K562 (cell line): ENCODE results near the gene HDLBP. TPM values are rescaled to one million over a fixed set of nuclear protein-coding genes. Genes with fewer than 3 reads are reported as not detected.
A peak's percentile ranks its signal among the peaks of the same experiment; 100 is the strongest.

Source experiments
- CREM ChIP-seq: IDR thresholded peaks from 2 replicates; pipeline ENCODE4 v1.6.1; 2014; ENCODE audit warnings: antibody characterized with exemption, low read depth
- FOSL1 ChIP-seq: fragments of 200-800 bp; sonication (Bioruptor generic); conservative IDR thresholded peaks from 2 replicates; pipeline ENCODE4 v1.6.1; 2016; ENCODE audit warnings: missing genetic modification characterization, missing compliant biosample characterization
- FOXK2 ChIP-seq, 2 experiments: fragments of 450-650 bp; IDR thresholded peaks in 1 of 2; conservative IDR thresholded peaks in 1 of 2; 2 replicates each; pipeline ENCODE4 v1.6.1; 2016; ENCODE audit warnings: low read depth in 2 of 2, mild to moderate bottlenecking in 1 of 2
- HMGN3 ChIP-seq: IDR thresholded peaks from 2 replicates; pipeline ENCODE4 v1.6.1; 2011; ENCODE audit warnings: borderline replicate concordance, low read depth, mild to moderate bottlenecking, mixed read lengths, low read length; ENCODE audit not compliant: insufficient read length; ENCODE audit errors: extremely low read depth
- KDM4B ChIP-seq, 2 experiments: fragments of 450-650 bp in 1 of 2; sonication (generic) in 1 of 2; IDR thresholded peaks; 2 replicates each; pipeline ENCODE4 v1.6.1; 2016 to 2017; ENCODE audit warnings: borderline replicate concordance in 2 of 2, antibody characterized with exemption in 1 of 2, low read depth in 1 of 2, mild to moderate bottlenecking in 1 of 2
- MTA3 ChIP-seq: fragments of 450-650 bp; formaldehyde crosslinking; IDR thresholded peaks from 2 replicates; pipeline ENCODE4 v1.6.1; 2017; ENCODE audit warnings: mild to moderate bottlenecking, borderline replicate concordance
- POLR3A ChIP-seq: IDR thresholded peaks from 2 replicates; pipeline ENCODE4 v1.6.1; 2011; ENCODE audit warnings: borderline replicate concordance, mild to moderate bottlenecking, moderate library complexity; ENCODE audit not compliant: insufficient read length, insufficient read depth; ENCODE audit errors: extremely low read depth
- ZNF165 ChIP-seq: fragments of 250-450 bp; sonication (Bioruptor Pico); IDR thresholded peaks from 2 replicates; pipeline ENCODE4 v1.4.0; 2020; ENCODE audit warnings: borderline replicate concordance
- ZNF408 ChIP-seq: fragments of 250-450 bp; sonication (Bioruptor Pico); IDR thresholded peaks from 2 replicates; pipeline ENCODE4 v1.4.0; 2020; ENCODE audit warnings: low read depth, mild to moderate bottlenecking, moderate library complexity
- ZZZ3 ChIP-seq: fragments of 450-650 bp; IDR thresholded peaks from 2 replicates; pipeline ENCODE4 v1.6.1; 2016; ENCODE audit warnings: antibody characterized with exemption, mild to moderate bottlenecking, moderate library complexity
- polyA plus RNA-seq, 8 experiments: library from polyadenylated mRNA; depleted of rRNA in 4 of 8; stranded (reverse) in 5 of 8; unstranded in 3 of 8; fragments of >200 nt; fragmentation: Nextera tagmentation in 2 of 8; fragmentation: Illumina TruSeq in 1 of 8; extraction: Ambion mirVana in 2 of 8; extraction: Trizol in 1 of 8; gene quantifications; 2 replicates each; pipeline versions ENCODE4 v1.2.1 to v1.2.3, GENCODE V29; 2011 to 2014; ENCODE audit warnings: inconsistent platforms in 1 of 8, missing spikeins in 1 of 8
- total RNA-seq, 7 experiments: library from RNA; depleted of rRNA in 6 of 7; stranded (reverse); fragments of >200 nt in 6 of 7; fragmentation: Illumina TruSeq in 2 of 7; extraction: Trizol in 2 of 7; gene quantifications; 2 replicates each; pipeline versions ENCODE4 v1.2.1 to v1.2.3, GENCODE V29; 2011 to 2021; ENCODE audit warnings: low replicate concordance in 1 of 7
- TF ChIP-seq, protein P1 (sequence below): fragments of 250-450 bp; sonication (Bioruptor Pico); IDR thresholded peaks from 2 replicates; pipeline ENCODE4 v1.8.0; 2021; ENCODE audit warnings: mild to moderate bottlenecking, moderate library complexity
- TF ChIP-seq, protein P2 (sequence below): sonication (generic); formaldehyde crosslinking; IDR thresholded peaks from 2 replicates; pipeline ENCODE4 v1.8.0; 2022; ENCODE audit warnings: mild to moderate bottlenecking, missing genetic modification reagents
- TF ChIP-seq, protein P3 (sequence below): sonication (generic); formaldehyde crosslinking; IDR thresholded peaks from 2 replicates; pipeline ENCODE4 v1.8.0; 2022; ENCODE audit warnings: missing genetic modification reagents, mild to moderate bottlenecking, borderline replicate concordance
- TF ChIP-seq, protein P4 (sequence below): fragments of 450-650 bp; conservative IDR thresholded peaks from 2 replicates; pipeline ENCODE4 v1.6.1; 2016; ENCODE audit warnings: missing genetic modification characterization, low read depth, mild to moderate bottlenecking, missing compliant biosample characterization, moderate library complexity
- TF ChIP-seq, protein P5 (sequence below): sonication (generic); formaldehyde crosslinking; IDR thresholded peaks from 2 replicates; pipeline ENCODE4 v1.4.0; 2020; ENCODE audit warnings: mild to moderate bottlenecking, missing genetic modification reagents
- TF ChIP-seq, protein P6 (sequence below): fragments of 450-650 bp; formaldehyde crosslinking; IDR thresholded peaks from 2 replicates; pipeline ENCODE4 v1.4.0; 2022; ENCODE audit warnings: missing genetic modification characterization

The HDLBP gene
- total and polyA plus RNA-seq, 9 of the 15 experiments (the other 6 are each of a cell fraction or from before 2014, with no cell fraction given): 24.4 to 378 (median 146) TPM

DNA sequence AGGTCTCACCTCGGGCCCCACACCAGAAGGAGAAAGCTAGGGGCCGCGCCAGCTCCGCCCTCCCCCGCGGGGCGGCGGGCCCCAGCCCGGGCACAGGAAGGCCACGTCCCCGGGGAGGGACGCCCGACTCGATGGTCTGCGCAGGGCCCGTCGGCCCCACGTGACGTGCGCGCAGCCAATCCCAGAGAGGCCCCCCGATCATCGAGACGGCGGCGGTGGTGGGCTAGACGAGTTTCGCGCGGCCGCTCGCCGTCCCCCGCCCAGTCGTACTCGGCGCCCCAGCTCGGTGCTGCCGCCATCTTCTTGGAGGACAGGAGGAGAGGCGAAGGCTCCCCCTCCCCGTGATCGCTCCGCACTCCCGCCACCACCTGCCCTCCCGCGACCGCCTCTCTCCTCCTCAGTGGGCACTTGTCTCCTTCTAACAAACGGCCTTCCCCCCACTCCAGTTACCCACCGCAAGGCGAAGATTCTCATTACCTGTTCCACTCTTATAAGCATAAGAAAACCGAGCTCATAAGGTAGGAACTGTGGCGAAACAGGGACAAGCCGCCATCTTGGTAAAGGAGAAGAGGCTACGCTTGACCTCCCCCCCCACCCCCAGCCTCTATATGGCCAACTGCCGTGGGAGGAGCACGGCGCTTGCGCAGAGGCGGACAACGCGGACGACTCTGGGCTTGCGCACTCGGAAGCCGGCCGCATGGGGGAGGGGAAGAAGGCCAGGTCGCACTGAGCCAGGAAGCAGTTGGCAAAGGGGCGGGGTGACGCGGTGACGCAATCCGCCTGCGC lies at the start of gene HDLBP (continued):
- TF ChIP-seq, protein P1, sequence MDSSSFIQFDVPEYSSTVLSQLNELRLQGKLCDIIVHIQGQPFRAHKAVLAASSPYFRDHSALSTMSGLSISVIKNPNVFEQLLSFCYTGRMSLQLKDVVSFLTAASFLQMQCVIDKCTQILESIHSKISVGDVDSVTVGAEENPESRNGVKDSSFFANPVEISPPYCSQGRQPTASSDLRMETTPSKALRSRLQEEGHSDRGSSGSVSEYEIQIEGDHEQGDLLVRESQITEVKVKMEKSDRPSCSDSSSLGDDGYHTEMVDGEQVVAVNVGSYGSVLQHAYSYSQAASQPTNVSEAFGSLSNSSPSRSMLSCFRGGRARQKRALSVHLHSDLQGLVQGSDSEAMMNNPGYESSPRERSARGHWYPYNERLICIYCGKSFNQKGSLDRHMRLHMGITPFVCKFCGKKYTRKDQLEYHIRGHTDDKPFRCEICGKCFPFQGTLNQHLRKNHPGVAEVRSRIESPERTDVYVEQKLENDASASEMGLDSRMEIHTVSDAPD (CRISPR knock-in tag): no peak
- TF ChIP-seq FOSL1 (tag) (no peak; the same call in 1 of the 2 replicates), ZNF165 (CRISPR knock-in tag) (no peak), ZNF408 (CRISPR knock-in tag) (no peak), CREM (peak; percentile 92), ZZZ3 (0 out of 2 replicates have a peak, but pooled peaks have one; percentile 69), MTA3 (peak; percentile 63; the same call in 1 of the 2 replicates), HMGN3 (peak; percentile 73), POLR3A (no peak), KDM4B (IDR thresholded peaks at IDR 0.05; ENCODE audit: borderline replicate concordance in 2 of 2, low read depth in 1 of 2) (no peak; a peak in 1 of 4 replicates), FOXK2 (conservative IDR thresholded peaks at IDR 0.05 in 1 of 2, IDR thresholded peaks at IDR 0.05 in 1 of 2; ENCODE audit: low read depth in 2 of 2) (peak; percentile 34 to 46; a peak in 1 of 4 replicates)
- TF ChIP-seq, protein P2, sequence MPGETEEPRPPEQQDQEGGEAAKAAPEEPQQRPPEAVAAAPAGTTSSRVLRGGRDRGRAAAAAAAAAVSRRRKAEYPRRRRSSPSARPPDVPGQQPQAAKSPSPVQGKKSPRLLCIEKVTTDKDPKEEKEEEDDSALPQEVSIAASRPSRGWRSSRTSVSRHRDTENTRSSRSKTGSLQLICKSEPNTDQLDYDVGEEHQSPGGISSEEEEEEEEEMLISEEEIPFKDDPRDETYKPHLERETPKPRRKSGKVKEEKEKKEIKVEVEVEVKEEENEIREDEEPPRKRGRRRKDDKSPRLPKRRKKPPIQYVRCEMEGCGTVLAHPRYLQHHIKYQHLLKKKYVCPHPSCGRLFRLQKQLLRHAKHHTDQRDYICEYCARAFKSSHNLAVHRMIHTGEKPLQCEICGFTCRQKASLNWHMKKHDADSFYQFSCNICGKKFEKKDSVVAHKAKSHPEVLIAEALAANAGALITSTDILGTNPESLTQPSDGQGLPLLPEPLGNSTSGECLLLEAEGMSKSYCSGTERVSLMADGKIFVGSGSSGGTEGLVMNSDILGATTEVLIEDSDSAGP: no peak
- TF ChIP-seq, protein P3, sequence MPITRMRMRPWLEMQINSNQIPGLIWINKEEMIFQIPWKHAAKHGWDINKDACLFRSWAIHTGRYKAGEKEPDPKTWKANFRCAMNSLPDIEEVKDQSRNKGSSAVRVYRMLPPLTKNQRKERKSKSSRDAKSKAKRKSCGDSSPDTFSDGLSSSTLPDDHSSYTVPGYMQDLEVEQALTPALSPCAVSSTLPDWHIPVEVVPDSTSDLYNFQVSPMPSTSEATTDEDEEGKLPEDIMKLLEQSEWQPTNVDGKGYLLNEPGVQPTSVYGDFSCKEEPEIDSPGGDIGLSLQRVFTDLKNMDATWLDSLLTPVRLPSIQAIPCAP (CRISPR knock-in tag): no peak
- TF ChIP-seq, protein P4, sequence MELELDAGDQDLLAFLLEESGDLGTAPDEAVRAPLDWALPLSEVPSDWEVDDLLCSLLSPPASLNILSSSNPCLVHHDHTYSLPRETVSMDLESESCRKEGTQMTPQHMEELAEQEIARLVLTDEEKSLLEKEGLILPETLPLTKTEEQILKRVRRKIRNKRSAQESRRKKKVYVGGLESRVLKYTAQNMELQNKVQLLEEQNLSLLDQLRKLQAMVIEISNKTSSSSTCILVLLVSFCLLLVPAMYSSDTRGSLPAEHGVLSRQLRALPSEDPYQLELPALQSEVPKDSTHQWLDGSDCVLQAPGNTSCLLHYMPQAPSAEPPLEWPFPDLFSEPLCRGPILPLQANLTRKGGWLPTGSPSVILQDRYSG: no peak
- TF ChIP-seq, protein P5, sequence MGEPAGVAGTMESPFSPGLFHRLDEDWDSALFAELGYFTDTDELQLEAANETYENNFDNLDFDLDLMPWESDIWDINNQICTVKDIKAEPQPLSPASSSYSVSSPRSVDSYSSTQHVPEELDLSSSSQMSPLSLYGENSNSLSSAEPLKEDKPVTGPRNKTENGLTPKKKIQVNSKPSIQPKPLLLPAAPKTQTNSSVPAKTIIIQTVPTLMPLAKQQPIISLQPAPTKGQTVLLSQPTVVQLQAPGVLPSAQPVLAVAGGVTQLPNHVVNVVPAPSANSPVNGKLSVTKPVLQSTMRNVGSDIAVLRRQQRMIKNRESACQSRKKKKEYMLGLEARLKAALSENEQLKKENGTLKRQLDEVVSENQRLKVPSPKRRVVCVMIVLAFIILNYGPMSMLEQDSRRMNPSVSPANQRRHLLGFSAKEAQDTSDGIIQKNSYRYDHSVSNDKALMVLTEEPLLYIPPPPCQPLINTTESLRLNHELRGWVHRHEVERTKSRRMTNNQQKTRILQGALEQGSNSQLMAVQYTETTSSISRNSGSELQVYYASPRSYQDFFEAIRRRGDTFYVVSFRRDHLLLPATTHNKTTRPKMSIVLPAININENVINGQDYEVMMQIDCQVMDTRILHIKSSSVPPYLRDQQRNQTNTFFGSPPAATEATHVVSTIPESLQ (CRISPR knock-in tag): no peak
- TF ChIP-seq, protein P6, sequence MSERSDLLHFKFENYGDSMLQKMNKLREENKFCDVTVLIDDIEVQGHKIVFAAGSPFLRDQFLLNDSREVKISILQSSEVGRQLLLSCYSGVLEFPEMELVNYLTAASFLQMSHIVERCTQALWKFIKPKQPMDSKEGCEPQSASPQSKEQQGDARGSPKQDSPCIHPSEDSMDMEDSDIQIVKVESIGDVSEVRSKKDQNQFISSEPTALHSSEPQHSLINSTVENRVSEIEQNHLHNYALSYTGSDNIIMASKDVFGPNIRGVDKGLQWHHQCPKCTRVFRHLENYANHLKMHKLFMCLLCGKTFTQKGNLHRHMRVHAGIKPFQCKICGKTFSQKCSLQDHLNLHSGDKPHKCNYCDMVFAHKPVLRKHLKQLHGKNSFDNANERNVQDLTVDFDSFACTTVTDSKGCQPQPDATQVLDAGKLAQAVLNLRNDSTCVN: peak; percentile 69; the same call in 1 of the 2 replicates
